GM21737 (cell line): ENCODE measurements around the gene GJC3.
A peak's percentile ranks its signal among the peaks of the same experiment; 100 is the strongest.
"Not testable (repeated sequence)": the region's sequence is repeated elsewhere in the genome, so short reads cannot be mapped to it uniquely, and the experiment has no call there.

Experiments
- ATAC-seq: cut with Tn5 transposase; IDR thresholded peaks from one replicate; pipeline ENCODE4 v1.9.1; 2021; ENCODE audit warnings: mild to moderate bottlenecking, moderate library complexity; ENCODE audit not compliant: unreplicated experiment

GJC3 gene

GRCh38 chr7:99930376-99930775, 956 bp upstream of the GJC3 start:
- ATAC-seq, result no peak

GRCh38 chr7:99929730-99930053, 272 bp upstream of the GJC3 start:
- no peak for ATAC-seq

GRCh38 chr7:99928188-99928587, 1.2 kb downstream of the GJC3 start:
- ATAC-seq, result no peak

GRCh38 chr7:99927536-99927935, 1.9 kb downstream of the GJC3 start:
- no peak for ATAC-seq

GRCh38 chr7:99926321-99926720, 3.1 kb downstream of the GJC3 start:
- no peak for ATAC-seq

GRCh38 chr7:99923200-99923599, 6.2 kb downstream of the GJC3 start:
- ATAC-seq, result no peak

GRCh38 chr7:99920149-99920548, 9.3 kb downstream of the GJC3 start:
- ATAC-seq, result no peak

- no peak for ATAC-seq
Measured at GRCh38 chr7:99919814-99920112, 9.7 kb downstream of the GJC3 start.

GRCh38 chr7:99918959-99919813, 10.2 kb downstream of the GJC3 start, which contains the start of gene TRIM4:
Gene TRIM4, minus strand, starts transcription at chr7:99919530. Its CDS starts 129 bp downstream, at chr7:99919401.
- ATAC-seq, result peak; percentile 97

- no peak for ATAC-seq
Measured at GRCh38 chr7:99910976-99911375, 18.4 kb downstream of the GJC3 start.

GRCh38 chr7:99901581-99901980, 27.8 kb downstream of the GJC3 start:
- no peak for ATAC-seq

GRCh38 chr7:99899830-99900519, 29.4 kb downstream of the GJC3 start:
- no peak for ATAC-seq

GRCh38 chr7:99898836-99899235, 30.6 kb downstream of the GJC3 start:
- no peak for ATAC-seq

GRCh38 chr7:99898023-99898357, 31.4 kb downstream of the GJC3 start:
- ATAC-seq, result no peak

GRCh38 chr7:99897322-99898022, 31.9 kb downstream of the GJC3 start:
- ATAC-seq, result no peak

- no peak for ATAC-seq
Measured at GRCh38 chr7:99894738-99895137, 34.7 kb downstream of the GJC3 start.

GRCh38 chr7:99893280-99893679, 36.1 kb downstream of the GJC3 start:
- ATAC-seq, result no peak

GRCh38 chr7:99890348-99890747, 39.1 kb downstream of the GJC3 start:
- not testable (repeated sequence) for ATAC-seq

- not testable (repeated sequence) for ATAC-seq
Measured at GRCh38 chr7:99888366-99888765, 41.1 kb downstream of the GJC3 start.

GRCh38 chr7:99881370-99881769, 48.0 kb downstream of the GJC3 start:
- no peak for ATAC-seq

GRCh38 chr7:99876933-99877332, 52.5 kb downstream of the GJC3 start, which contains the start of gene OR2AE1:
Gene OR2AE1, minus strand, starts transcription at chr7:99877033. Its CDS starts 0 bp downstream, at chr7:99877033.
- no peak for ATAC-seq

- ATAC-seq, result no peak
Measured at GRCh38 chr7:99876491-99876890, 52.9 kb downstream of the GJC3 start.
